ENCODE results near the gene SMARCD1.

- TF ChIP-seq POLR2A (IDR thresholded peaks at IDR 0.05) (no peak), EP300 (IDR thresholded peaks at IDR 0.05) (no peak)
- TF ChIP-seq, protein P1, sequence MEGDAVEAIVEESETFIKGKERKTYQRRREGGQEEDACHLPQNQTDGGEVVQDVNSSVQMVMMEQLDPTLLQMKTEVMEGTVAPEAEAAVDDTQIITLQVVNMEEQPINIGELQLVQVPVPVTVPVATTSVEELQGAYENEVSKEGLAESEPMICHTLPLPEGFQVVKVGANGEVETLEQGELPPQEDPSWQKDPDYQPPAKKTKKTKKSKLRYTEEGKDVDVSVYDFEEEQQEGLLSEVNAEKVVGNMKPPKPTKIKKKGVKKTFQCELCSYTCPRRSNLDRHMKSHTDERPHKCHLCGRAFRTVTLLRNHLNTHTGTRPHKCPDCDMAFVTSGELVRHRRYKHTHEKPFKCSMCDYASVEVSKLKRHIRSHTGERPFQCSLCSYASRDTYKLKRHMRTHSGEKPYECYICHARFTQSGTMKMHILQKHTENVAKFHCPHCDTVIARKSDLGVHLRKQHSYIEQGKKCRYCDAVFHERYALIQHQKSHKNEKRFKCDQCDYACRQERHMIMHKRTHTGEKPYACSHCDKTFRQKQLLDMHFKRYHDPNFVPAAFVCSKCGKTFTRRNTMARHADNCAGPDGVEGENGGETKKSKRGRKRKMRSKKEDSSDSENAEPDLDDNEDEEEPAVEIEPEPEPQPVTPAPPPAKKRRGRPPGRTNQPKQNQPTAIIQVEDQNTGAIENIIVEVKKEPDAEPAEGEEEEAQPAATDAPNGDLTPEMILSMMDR (IDR thresholded peaks at IDR 0.05), result no peak
These were observed 12.8 kb downstream of the SMARCD1 start for GRCh38 chr12:50097952-50098351.
